Smooth muscle cell (in vitro differentiated cells): Measurements from ENCODE around the gene FBXW10. TPM values are rescaled to one million over a fixed set of nuclear protein-coding genes. Genes with fewer than 3 reads are reported as not detected.
"Not testable (repeated sequence)": the region's sequence is repeated elsewhere in the genome, so short reads cannot be mapped to it uniquely, and the experiment has no call there.

Experiments used
- DNase-seq: peaks from one replicate; lab custom pipeline; 2025; ENCODE audit not compliant: unreplicated experiment; lab: John Stamatoyannopoulos, UW
- H2AFZ ChIP-seq: fragments of 200-600 bp; sonication (generic); 2 replicates; pipeline ENCODE4 v1.6.0; 2016; ENCODE audit warnings: antibody characterized with exemption, low read depth, mild to moderate bottlenecking
- H3F3A ChIP-seq: fragments of 200-600 bp; sonication (generic); 2 replicates; pipeline ENCODE4 v1.6.0; 2017; ENCODE audit warnings: antibody characterized with exemption, low read depth
- H3K27ac ChIP-seq: fragments of 200-600 bp; sonication (generic); 2 replicates; pipeline ENCODE4 v1.5.1; 2016; ENCODE audit warnings: low read depth, mild to moderate bottlenecking
- H3K27me3 ChIP-seq: fragments of 200-600 bp; sonication (generic); 2 replicates; pipeline ENCODE4 v1.6.1; 2016; ENCODE audit warnings: low read depth, mild to moderate bottlenecking
- H3K36me3 ChIP-seq: fragments of 200-600 bp; sonication (generic); 2 replicates; pipeline ENCODE4 v1.5.1; 2016; ENCODE audit warnings: low read depth
- H3K4me1 ChIP-seq: fragments of 200-600 bp; sonication (generic); 2 replicates; pipeline ENCODE4 v1.5.1; 2016; ENCODE audit warnings: low read depth
- H3K4me2 ChIP-seq: fragments of 200-600 bp; sonication (generic); 2 replicates; pipeline ENCODE4 v1.6.0; 2016; ENCODE audit warnings: mild to moderate bottlenecking
- H3K4me3 ChIP-seq: fragments of 200-600 bp; sonication (generic); 2 replicates; pipeline ENCODE4 v1.5.1; 2016; ENCODE audit warnings: mild to moderate bottlenecking
- H3K79me2 ChIP-seq: fragments of 200-600 bp; sonication (generic); 2 replicates; pipeline ENCODE4 v1.6.0; 2016; ENCODE audit warnings: low read depth, mild to moderate bottlenecking
- H3K9ac ChIP-seq: fragments of 200-600 bp; sonication (generic); 2 replicates; pipeline ENCODE4 v1.6.0; 2016; ENCODE audit warnings: low read depth
- H3K9me3 ChIP-seq: fragments of 200-600 bp; sonication (generic); replicated peaks from 2 replicates; pipeline ENCODE4 v1.5.1; 2016; ENCODE audit warnings: low read depth
- H4K20me1 ChIP-seq: fragments of 200-600 bp; sonication (generic); 2 replicates; pipeline ENCODE4 v1.6.0; 2016; ENCODE audit warnings: low read depth
- WGBS: methylation state at CpG from one replicate; pipeline ENCODE4 v1.1.7; 2016; ENCODE audit warnings: low lambda C conversion rate; 5-methylcytosine and 5-hydroxymethylcytosine counted together
- polyA plus RNA-seq: library from polyadenylated mRNA; unstranded; fragments of >200 nt; fragmentation: Nextera tagmentation; extraction: Ambion mirVana; gene quantifications from 2 replicates; pipeline ENCODE4 v1.2.1, GENCODE V29; 2016
- small RNA-seq: library from RNA; depleted of rRNA; stranded (forward); fragments of <200 nt; gene quantifications from one replicate; pipeline ENCODE3, GENCODE V24; 2014
- total RNA-seq: library from RNA; depleted of rRNA; stranded (reverse); fragments of >200 nt; gene quantifications from 2 replicates; pipeline ENCODE4 v1.2.3, GENCODE V29; 2014
- TF ChIP-seq, protein P1 (sequence below): fragments of 200-600 bp; sonication (generic); IDR thresholded peaks from 2 replicates; pipeline ENCODE4 v1.5.1; 2017; ENCODE audit warnings: borderline replicate concordance, mild to moderate bottlenecking, antibody characterized with exemption; ENCODE audit not compliant: insufficient read depth, poor library complexity, severe bottlenecking

FBXW10 gene
- total and polyA plus RNA-seq, 2 experiments from 2014 or later = 0.04 TPM; not detected in 1

DNA sequence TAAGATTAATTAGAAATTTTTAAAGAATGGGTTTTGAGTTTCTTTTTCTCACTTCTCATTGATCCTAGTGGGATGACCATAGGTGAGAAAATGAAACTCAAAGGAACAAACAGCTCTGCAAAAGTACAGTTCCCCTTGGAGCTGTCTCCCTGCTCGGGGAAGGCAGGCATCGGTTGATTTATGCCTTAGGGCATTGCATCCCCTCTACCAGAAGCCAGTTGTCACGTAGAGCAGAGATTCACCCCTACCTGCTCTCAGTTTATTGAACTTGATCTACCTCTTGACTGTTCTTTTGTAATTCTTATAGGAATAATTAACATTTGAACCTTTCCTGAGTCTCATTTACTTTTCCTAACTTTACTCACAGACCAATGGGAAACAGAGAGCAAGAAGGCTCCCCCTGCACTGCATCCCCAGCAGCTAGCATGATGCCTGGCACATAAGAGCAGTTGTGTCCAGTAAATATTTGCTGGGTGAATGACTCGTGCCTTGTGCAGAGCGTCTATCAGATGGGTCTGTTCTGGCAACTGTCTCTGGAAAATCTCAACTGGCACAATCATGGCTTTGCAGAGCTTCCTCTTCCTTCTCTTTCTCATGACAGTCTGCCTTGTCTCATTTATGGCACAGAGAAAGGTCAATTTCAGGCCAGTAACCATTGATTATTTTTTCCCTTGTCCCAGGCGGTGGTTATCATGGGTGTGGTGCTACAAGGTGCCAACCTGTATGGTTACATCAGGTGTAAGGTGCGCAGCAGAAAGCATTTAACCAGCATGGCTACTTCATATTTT is 59.8 kb downstream of the FBXW10 start:
- H3K36me3 ChIP-seq, H4K20me1 ChIP-seq, H3K4me2 ChIP-seq, H3F3A ChIP-seq, H3K9me3 ChIP-seq, H3K9ac ChIP-seq, H3K27ac ChIP-seq, H2AFZ ChIP-seq, H3K4me3 ChIP-seq, H3K79me2 ChIP-seq, H3K4me1 ChIP-seq, H3K27me3 ChIP-seq, DNase-seq: not testable (repeated sequence)
- 40% methylated on average over 7 of the region's 7 CpGs for WGBS

DNA sequence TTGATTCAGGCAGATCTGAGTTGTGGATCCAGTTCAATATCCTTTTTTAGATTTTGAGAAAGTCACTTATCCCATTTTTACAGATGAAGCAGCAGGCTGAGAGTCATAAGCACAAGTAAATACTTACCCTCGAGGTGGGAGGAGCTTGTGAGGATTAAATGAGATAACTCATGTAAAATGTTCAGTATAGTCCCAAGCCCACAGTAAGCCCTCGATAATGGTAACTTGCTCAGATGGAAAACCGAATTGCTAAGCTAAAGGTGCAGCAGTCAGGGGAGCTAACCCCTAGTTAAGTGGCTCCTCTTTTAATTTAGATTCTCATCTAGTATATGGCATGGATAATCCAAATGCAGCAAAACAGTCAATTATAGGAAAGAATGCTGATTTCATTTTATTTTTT is 72.1 kb downstream of the FBXW10 start:
- DNase-seq, H3K27ac ChIP-seq, H3K4me1 ChIP-seq, H2AFZ ChIP-seq, H3K79me2 ChIP-seq, H3K9ac ChIP-seq, H3K4me3 ChIP-seq, H3K27me3 ChIP-seq, H3K36me3 ChIP-seq, H4K20me1 ChIP-seq, H3F3A ChIP-seq, H3K9me3 ChIP-seq, H3K4me2 ChIP-seq: not testable (repeated sequence)
- WGBS = 59% methylated on average over 3 of the region's 3 CpGs

DNA sequence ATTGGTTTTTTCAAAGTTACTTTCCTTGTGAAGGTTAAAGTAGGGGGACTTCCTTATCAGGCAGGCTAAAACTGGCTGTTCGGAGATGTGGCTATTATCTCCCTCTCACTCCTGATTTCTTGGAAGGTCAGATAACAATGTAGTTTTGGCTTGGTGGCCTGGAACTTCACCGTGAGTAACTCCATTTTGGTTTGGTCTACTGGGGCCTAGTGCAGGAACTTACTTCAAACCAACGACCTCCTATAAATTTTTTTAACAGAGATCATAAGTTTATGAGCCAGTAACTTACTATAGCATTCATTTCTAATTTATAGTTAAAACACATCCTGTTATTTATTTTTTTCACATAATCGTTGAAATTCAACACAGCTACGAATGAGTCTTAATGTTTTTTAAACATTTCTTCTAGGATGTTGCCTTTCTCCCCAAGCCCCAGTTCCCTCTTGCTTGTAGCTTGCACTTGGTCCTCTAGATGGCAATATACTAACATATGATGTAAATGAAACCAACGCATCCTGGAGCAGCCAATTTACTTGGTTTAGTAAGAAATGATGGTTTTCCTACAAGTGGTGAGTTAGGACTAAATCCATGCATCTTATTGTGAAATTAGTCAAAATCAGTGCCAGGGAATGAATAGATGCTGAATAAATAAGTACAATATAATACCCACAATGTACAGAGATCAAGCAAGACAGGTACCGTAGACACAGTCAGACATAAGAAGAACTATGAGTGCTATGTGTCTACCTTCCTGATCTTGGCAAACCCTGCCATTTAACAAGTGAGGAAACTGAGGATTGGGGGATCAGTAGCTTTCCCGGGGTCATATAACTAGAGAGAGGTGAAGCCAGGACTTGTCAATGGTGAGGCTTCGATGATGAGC is 72.9 kb downstream of the FBXW10 start:
- not testable (repeated sequence) for H4K20me1 ChIP-seq, H3K36me3 ChIP-seq, H3K4me2 ChIP-seq, H3K27ac ChIP-seq, H3K27me3 ChIP-seq, H2AFZ ChIP-seq, H3K4me1 ChIP-seq, H3F3A ChIP-seq, H3K79me2 ChIP-seq, H3K4me3 ChIP-seq, H3K9me3 ChIP-seq, H3K9ac ChIP-seq, DNase-seq
- TF ChIP-seq, protein P1, sequence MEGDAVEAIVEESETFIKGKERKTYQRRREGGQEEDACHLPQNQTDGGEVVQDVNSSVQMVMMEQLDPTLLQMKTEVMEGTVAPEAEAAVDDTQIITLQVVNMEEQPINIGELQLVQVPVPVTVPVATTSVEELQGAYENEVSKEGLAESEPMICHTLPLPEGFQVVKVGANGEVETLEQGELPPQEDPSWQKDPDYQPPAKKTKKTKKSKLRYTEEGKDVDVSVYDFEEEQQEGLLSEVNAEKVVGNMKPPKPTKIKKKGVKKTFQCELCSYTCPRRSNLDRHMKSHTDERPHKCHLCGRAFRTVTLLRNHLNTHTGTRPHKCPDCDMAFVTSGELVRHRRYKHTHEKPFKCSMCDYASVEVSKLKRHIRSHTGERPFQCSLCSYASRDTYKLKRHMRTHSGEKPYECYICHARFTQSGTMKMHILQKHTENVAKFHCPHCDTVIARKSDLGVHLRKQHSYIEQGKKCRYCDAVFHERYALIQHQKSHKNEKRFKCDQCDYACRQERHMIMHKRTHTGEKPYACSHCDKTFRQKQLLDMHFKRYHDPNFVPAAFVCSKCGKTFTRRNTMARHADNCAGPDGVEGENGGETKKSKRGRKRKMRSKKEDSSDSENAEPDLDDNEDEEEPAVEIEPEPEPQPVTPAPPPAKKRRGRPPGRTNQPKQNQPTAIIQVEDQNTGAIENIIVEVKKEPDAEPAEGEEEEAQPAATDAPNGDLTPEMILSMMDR = peak; percentile 68
- WGBS = 51% methylated on average over 9 of the region's 9 CpGs

DNA sequence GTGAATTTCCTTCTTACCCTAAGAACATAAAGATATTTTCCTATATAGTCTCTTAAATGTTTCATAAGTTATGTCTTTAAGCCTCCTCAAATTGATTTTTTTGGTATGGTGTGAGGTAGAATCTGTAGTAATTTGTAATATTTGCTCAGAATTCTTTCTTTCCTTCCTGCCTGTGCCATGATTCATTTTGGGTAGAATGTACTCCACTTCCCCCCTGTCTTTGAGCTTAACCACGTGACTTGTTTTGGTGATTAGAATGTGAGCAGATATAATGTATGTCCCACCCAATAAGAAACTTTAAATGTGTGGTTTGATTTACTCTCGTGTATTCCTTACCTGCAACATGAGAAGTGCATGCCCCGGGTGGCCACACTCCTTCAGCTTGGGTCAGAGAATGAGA is 77.6 kb downstream of the FBXW10 start:
- peak overlapping the region; percentile 66 for H2AFZ ChIP-seq
- H3K9ac ChIP-seq, H4K20me1 ChIP-seq, H3K9me3 ChIP-seq, H3K4me1 ChIP-seq, H3K27me3 ChIP-seq, H3K79me2 ChIP-seq, H3K27ac ChIP-seq, H3F3A ChIP-seq, DNase-seq, H3K4me3 ChIP-seq, H3K36me3 ChIP-seq, H3K4me2 ChIP-seq: not testable (repeated sequence)
- 81% methylated on average over 3 of the region's 3 CpGs for WGBS

DNA sequence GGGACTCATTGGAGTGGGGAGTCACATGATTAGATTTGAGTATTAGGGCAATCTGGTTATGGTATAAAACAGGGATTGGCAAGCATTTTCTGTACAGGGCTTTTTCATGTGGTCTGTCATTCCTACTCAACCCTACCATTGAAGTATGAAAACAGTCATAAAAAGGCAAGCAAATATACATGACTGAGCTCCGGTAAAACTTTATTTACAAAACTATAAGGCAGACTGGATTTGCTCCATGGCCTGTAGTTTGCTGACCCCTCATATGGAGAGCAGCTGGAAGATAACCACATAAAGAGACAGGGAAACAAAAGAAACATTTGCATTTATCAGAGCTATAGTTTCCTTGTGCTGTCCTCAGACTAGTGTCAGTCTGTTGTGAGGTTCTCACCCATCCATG is 83.8 kb downstream of the FBXW10 start:
- H3F3A ChIP-seq, H4K20me1 ChIP-seq, H3K79me2 ChIP-seq, H3K9ac ChIP-seq, H2AFZ ChIP-seq, H3K36me3 ChIP-seq, H3K4me3 ChIP-seq, H3K27ac ChIP-seq, H3K27me3 ChIP-seq, DNase-seq, H3K4me2 ChIP-seq, H3K4me1 ChIP-seq, H3K9me3 ChIP-seq: not testable (repeated sequence)
- no CpG with 5 or more reads among the region's 1 CpG for WGBS

Small RNAs within 50 kb of the gene (small RNA-seq; reads per million reads assigned to genes)
- not detected for gene AC026271.4

Other genes with a start within 250 kb of the FBXW10 start
- gene TBC1D28, start 99.7 kb upstream of the FBXW10 start, total RNA-seq = not detected in 2 replicates
- gene TBC1D28, start 99.7 kb upstream of the FBXW10 start, polyA plus RNA-seq = 0.24 TPM in 1 of 2 replicates, not detected in the other
- 5.2 and 9.8 TPM in 2 replicates for gene FOXO3B, start 61.7 kb upstream of the FBXW10 start, total RNA-seq
- gene FOXO3B, start 61.7 kb upstream of the FBXW10 start, polyA plus RNA-seq = 7.5 and 11.4 TPM in 2 replicates
- 102 and 106 TPM in 2 replicates for gene TVP23B, start 37.1 kb downstream of the FBXW10 start, total RNA-seq
- gene TVP23B, start 37.1 kb downstream of the FBXW10 start, polyA plus RNA-seq = 74.7 and 80.0 TPM in 2 replicates
- 37.9 and 39.8 TPM in 2 replicates for gene PRPSAP2, start 114.1 kb downstream of the FBXW10 start, total RNA-seq
- gene PRPSAP2, start 114.1 kb downstream of the FBXW10 start, polyA plus RNA-seq = 24.0 TPM in 2 replicates
- not detected in 2 replicates for gene SLC5A10, start 208.1 kb downstream of the FBXW10 start, total RNA-seq
- not detected in 2 replicates for gene SLC5A10, start 208.1 kb downstream of the FBXW10 start, polyA plus RNA-seq